Stimulated activated CD4-positive, alpha-beta T cell treated with anti-CD3 and anti-CD28 coated beads, Interleukin-12 subunit alpha, Interleukin-12 subunit beta, amount 100 ng/mL, for 4 hours (primary cell): ENCODE measurements around the gene PRAMEF11.
"Not testable (repeated sequence)": the region's sequence is repeated elsewhere in the genome, so short reads cannot be mapped to it uniquely, and the experiment has no call there.

Source experiments
- DNase-seq: peaks from one replicate; pipeline ENCODE4 v3.0.0-alpha.2; 2020

PRAMEF11 gene

GRCh38 chr1:12831310-12831709 lies at the start of gene PRAMEF11:
Gene PRAMEF11, minus strand, starts transcription at chr1:12831410. Its CDS starts 2,621 bp downstream, at chr1:12828789.
- DNase-seq: not testable (repeated sequence)

- DNase-seq: not testable (repeated sequence)
Observed at GRCh38 chr1:12878453-12878852, 47.2 kb upstream of the PRAMEF11 start.

- DNase-seq: not testable (repeated sequence)
Observed at GRCh38 chr1:12863131-12863880, 32.1 kb upstream of the PRAMEF11 start.

GRCh38 chr1:12856786-12857185 lies 25.6 kb upstream of the PRAMEF11 start, which contains the start of gene PRAMEF2:
Gene PRAMEF2, plus strand, starts transcription at chr1:12857086. Its CDS starts 1,924 bp downstream, at chr1:12859010.
- not testable (repeated sequence) for DNase-seq

- DNase-seq: no peak
Observed at GRCh38 chr1:12851779-12852178, 20.6 kb upstream of the PRAMEF11 start.

- not testable (repeated sequence) for DNase-seq
Observed at GRCh38 chr1:12848620-12849019, 17.4 kb upstream of the PRAMEF11 start, which contains the start of gene HNRNPCL1. Gene HNRNPCL1, minus strand, starts transcription at chr1:12848720. Its CDS starts 431 bp downstream, at chr1:12848289.

- DNase-seq: not testable (repeated sequence)
Observed at GRCh38 chr1:12833251-12833650, 2.0 kb upstream of the PRAMEF11 start.

GRCh38 chr1:12819061-12819460 lies 12.1 kb downstream of the PRAMEF11 start:
- DNase-seq: not testable (repeated sequence)

GRCh38 chr1:12811409-12811784 lies 19.8 kb downstream of the PRAMEF11 start:
- no peak for DNase-seq

GRCh38 chr1:12810691-12811408 lies 20.4 kb downstream of the PRAMEF11 start:
- no peak for DNase-seq

GRCh38 chr1:12809933-12810332 lies 21.3 kb downstream of the PRAMEF11 start:
- no peak for DNase-seq

GRCh38 chr1:12799730-12800129 lies 31.5 kb downstream of the PRAMEF11 start:
- DNase-seq: no peak

- DNase-seq: no peak
Observed at GRCh38 chr1:12798911-12799310, 32.3 kb downstream of the PRAMEF11 start.

- not testable (repeated sequence) for DNase-seq
Observed at GRCh38 chr1:12791097-12791496, 40.1 kb downstream of the PRAMEF11 start, which contains the start of gene PRAMEF1. Gene PRAMEF1, plus strand, starts transcription at chr1:12791397. Its CDS starts 1,831 bp downstream, at chr1:12793228.

- DNase-seq: not testable (repeated sequence)
Observed at GRCh38 chr1:12784729-12785128, 46.5 kb downstream of the PRAMEF11 start.

GRCh38 chr1:12783783-12784182 lies 47.4 kb downstream of the PRAMEF11 start:
- DNase-seq: not testable (repeated sequence)

- DNase-seq: not testable (repeated sequence)
Observed at GRCh38 chr1:12781488-12781887, 49.7 kb downstream of the PRAMEF11 start.

GRCh38 chr1:12778907-12779306 lies 52.3 kb downstream of the PRAMEF11 start:
- DNase-seq: no peak

- no peak for DNase-seq
Observed at GRCh38 chr1:12778061-12778460, 53.1 kb downstream of the PRAMEF11 start.

- DNase-seq: no peak
Observed at GRCh38 chr1:12776801-12777557, 54.2 kb downstream of the PRAMEF11 start.

- no peak for DNase-seq
Observed at GRCh38 chr1:12775443-12775842, 55.8 kb downstream of the PRAMEF11 start.

GRCh38 chr1:12774801-12775345 lies 56.3 kb downstream of the PRAMEF11 start:
- DNase-seq: no peak
